Measurements from ENCODE around the gene MYBPH.

Gene MYBPH

GRCh38 chr1:203200916-203201315 lies 25.3 kb upstream of the MYBPH start:
- no peak for ATAC-seq
- no peak for DNase-seq

GRCh38 chr1:203199816-203200571 lies 24.4 kb upstream of the MYBPH start:
- no peak for DNase-seq
- ATAC-seq = no peak

- ATAC-seq = no peak
- DNase-seq = no peak
These were observed 23.8 kb upstream of the MYBPH start for GRCh38 chr1:203199481-203199815.

- DNase-seq (no peak), ATAC-seq (no peak)
These were observed 23.4 kb upstream of the MYBPH start for GRCh38 chr1:203199002-203199401.

GRCh38 chr1:203197625-203198024 lies 22.0 kb upstream of the MYBPH start:
- ATAC-seq = peak; percentile 73

GRCh38 chr1:203196371-203196770 lies 20.7 kb upstream of the MYBPH start:
- DNase-seq (no peak), ATAC-seq (no peak)

More at GRCh38 chr1:203197625-203198024, 22.0 kb upstream of the MYBPH start:
- peak; percentile 33 for DNase-seq

GRCh38 chr1:203190949-203191348 lies 15.3 kb upstream of the MYBPH start:
- ATAC-seq = no peak
- no peak for DNase-seq

GRCh38 chr1:203189951-203190352 lies 14.3 kb upstream of the MYBPH start:
- DNase-seq (no peak), ATAC-seq (no peak)

GRCh38 chr1:203188686-203189232 lies 13.1 kb upstream of the MYBPH start:
- ATAC-seq = no peak
- DNase-seq = no peak

GRCh38 chr1:203187689-203188264 lies 12.2 kb upstream of the MYBPH start:
- no peak for DNase-seq
- ATAC-seq = no peak

GRCh38 chr1:203187304-203187685 lies 11.7 kb upstream of the MYBPH start:
- no peak for ATAC-seq
- DNase-seq = no peak

- ATAC-seq = no peak
- DNase-seq = no peak
These were observed 11.0 kb upstream of the MYBPH start, which contains the start of gene CHI3L1 for GRCh38 chr1:203186446-203187303. CHI3L1 (minus strand) TSS chr1:203186704; CDS start chr1:203186623, 81 bp downstream.

- DNase-seq (no peak), ATAC-seq (no peak)
These were observed 10.4 kb upstream of the MYBPH start for GRCh38 chr1:203186091-203186445.

- ATAC-seq (no peak), DNase-seq (no peak)
These were observed 10.0 kb upstream of the MYBPH start for GRCh38 chr1:203185585-203185984.

GRCh38 chr1:203185061-203185461 lies 9.4 kb upstream of the MYBPH start:
- DNase-seq (no peak), ATAC-seq (no peak)

- ATAC-seq = no peak
- no peak for DNase-seq
These were observed 8.8 kb upstream of the MYBPH start for GRCh38 chr1:203184467-203184866.

- ATAC-seq = no peak
- DNase-seq = no peak
These were observed 8.2 kb upstream of the MYBPH start for GRCh38 chr1:203183828-203184227.

- ATAC-seq = no peak
- DNase-seq = no peak
These were observed 6.8 kb upstream of the MYBPH start for GRCh38 chr1:203182387-203182953.

- DNase-seq = no peak
- ATAC-seq = no peak
These were observed 6.2 kb upstream of the MYBPH start for GRCh38 chr1:203181586-203182386.

- ATAC-seq (no peak), DNase-seq (no peak)
These were observed 5.1 kb upstream of the MYBPH start for GRCh38 chr1:203180611-203181330.

- no peak for ATAC-seq
- DNase-seq = no peak
These were observed 4.0 kb upstream of the MYBPH start for GRCh38 chr1:203179667-203180005.
